Type B pancreatic cell (in vitro differentiated cells): ENCODE results near the gene MRPL27. TPM values are rescaled to one million over a fixed set of nuclear protein-coding genes. Genes with fewer than 3 reads are reported as not detected.

Source experiments
- DNase-seq: peaks from one replicate; pipeline ENCODE4 v3.0.0; 2021; ENCODE audit warnings: mixed read lengths; ENCODE audit not compliant: unreplicated experiment; ENCODE audit errors: extremely low spot score
- H3K27ac Mint-ChIP-seq: 2 replicates; pipeline ENCODE4 v1.8.0; 2021; ENCODE audit warnings: mild to moderate bottlenecking, mixed read lengths
- H3K27me3 Mint-ChIP-seq: 2 replicates; pipeline ENCODE4 v1.8.0; 2021; ENCODE audit warnings: mixed read lengths
- H3K36me3 Mint-ChIP-seq: 2 replicates; pipeline ENCODE4 v1.8.0; 2021; ENCODE audit warnings: mixed read lengths
- H3K4me1 Mint-ChIP-seq: one replicate; pipeline ENCODE4 v1.8.0; 2021; ENCODE audit warnings: mixed read lengths; ENCODE audit not compliant: unreplicated experiment
- H3K4me3 Mint-ChIP-seq: 2 replicates; pipeline ENCODE4 v1.8.0; 2021; ENCODE audit warnings: mild to moderate bottlenecking, mixed read lengths
- H3K9me3 Mint-ChIP-seq: 2 replicates; pipeline ENCODE4 v1.8.0; 2021; ENCODE audit warnings: mixed read lengths
- total RNA-seq: library from RNA; stranded (reverse); gene quantifications from 2 replicates; pipeline ENCODE4 v1.2.1, GENCODE V29; 2021; ENCODE audit warnings: low replicate concordance
- TF ChIP-seq, protein P1 (sequence below): fragments of 200-600 bp; sonication (generic); conservative IDR thresholded peaks from 2 replicates; pipeline ENCODE4 v1.5.0; 2021; ENCODE audit warnings: antibody characterized with exemption, mild to moderate bottlenecking

Gene MRPL27
- total RNA-seq, 1 donor from 2014 or later, result 66.6 TPM

GRCh38 chr17:50346313-50347116, 26.5 kb downstream of the MRPL27 start:
- Mint-ChIP-seq H3K4me3 (peak overlapping the region; percentile 95), H3K36me3 (peaks cover under 1% of the 10 kb centered on the region), H3K27ac (no peak overlapping the region), H3K27me3 (peaks cover 3% of the 10 kb centered on the region), H3K4me1 (peaks cover 16% of the 10 kb centered on the region), H3K9me3 (no peaks in the 10 kb centered on the region)
- DNase-seq, result no peak
- TF ChIP-seq, protein P1, sequence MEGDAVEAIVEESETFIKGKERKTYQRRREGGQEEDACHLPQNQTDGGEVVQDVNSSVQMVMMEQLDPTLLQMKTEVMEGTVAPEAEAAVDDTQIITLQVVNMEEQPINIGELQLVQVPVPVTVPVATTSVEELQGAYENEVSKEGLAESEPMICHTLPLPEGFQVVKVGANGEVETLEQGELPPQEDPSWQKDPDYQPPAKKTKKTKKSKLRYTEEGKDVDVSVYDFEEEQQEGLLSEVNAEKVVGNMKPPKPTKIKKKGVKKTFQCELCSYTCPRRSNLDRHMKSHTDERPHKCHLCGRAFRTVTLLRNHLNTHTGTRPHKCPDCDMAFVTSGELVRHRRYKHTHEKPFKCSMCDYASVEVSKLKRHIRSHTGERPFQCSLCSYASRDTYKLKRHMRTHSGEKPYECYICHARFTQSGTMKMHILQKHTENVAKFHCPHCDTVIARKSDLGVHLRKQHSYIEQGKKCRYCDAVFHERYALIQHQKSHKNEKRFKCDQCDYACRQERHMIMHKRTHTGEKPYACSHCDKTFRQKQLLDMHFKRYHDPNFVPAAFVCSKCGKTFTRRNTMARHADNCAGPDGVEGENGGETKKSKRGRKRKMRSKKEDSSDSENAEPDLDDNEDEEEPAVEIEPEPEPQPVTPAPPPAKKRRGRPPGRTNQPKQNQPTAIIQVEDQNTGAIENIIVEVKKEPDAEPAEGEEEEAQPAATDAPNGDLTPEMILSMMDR, result no peak

DNA sequence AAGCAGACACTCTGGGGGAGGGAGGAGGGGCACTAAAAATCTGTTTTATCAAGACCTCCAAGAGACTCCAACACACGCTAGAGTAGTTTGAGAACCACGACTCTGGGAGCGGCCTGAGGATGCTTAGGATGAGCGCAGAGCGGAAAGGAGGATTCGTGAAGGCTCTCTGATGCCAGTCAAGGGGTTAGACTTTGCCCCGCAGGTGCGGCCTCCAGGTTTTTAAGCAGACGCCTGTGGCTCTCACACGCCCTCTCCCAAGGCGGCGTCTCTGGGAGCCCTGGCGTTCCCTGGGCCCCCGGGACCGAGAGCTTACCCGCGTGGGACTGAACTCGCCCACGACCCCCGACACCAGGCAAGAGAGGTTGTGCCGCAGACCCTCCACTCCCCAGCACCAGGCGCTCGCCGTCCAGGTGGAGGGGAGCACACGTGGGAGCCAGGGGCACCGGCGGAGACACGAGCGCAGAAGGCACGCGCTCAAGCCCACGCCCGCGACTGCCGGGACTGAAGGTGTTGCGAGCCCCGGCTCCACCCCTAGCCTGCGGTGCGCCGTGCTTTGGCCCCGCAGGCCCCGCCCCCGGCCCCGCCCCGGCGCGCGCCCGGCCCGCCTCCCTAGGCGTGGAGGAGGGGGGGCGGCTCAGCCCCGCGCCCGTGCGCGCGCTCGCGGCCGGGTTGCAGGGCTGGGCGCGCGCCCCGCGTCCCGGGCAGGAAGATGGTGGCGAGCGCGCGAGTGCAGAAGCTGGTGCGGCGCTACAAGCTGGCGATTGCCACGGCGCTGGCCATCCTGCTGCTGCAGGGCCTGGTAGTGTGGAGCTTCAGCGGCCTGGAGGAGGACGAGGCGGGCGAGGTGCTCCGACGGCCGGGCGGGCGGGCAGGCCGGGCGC, 27.3 kb downstream of the MRPL27 start, which contains the start of gene XYLT2:
Gene XYLT2, plus strand, starts transcription at position 695 of the 881 bp plus-strand sequence. Its CDS starts 15 bp downstream, at position 710.
- peak within 1 kb of the TSS; percentile 95 for H3K4me3 Mint-ChIP-seq
- TF ChIP-seq, protein P1, result no peak
- H3K27ac Mint-ChIP-seq, result peak within 1 kb of the TSS; percentile 55
- peaks cover 3% of the 10 kb centered on the region for H3K27me3 Mint-ChIP-seq
- peaks cover 12% of the 10 kb centered on the region for H3K4me1 Mint-ChIP-seq
- no peaks in the 10 kb centered on the region for H3K36me3 Mint-ChIP-seq
- H3K9me3 Mint-ChIP-seq, result no peaks in the 10 kb centered on the region
- DNase-seq, result peak; percentile 91

GRCh38 chr17:50344731-50345365, 28.1 kb downstream of the MRPL27 start:
- no peaks in the 10 kb centered on the region for H3K9me3 Mint-ChIP-seq
- peaks cover 3% of the 10 kb centered on the region for H3K27me3 Mint-ChIP-seq
- H3K27ac Mint-ChIP-seq, result peak overlapping the region; percentile 55
- no peak for DNase-seq
- H3K36me3 Mint-ChIP-seq, result no peaks in the 10 kb centered on the region
- peak overlapping the region; percentile 85 for H3K4me3 Mint-ChIP-seq
- TF ChIP-seq, protein P1, result no peak
- peaks cover 12% of the 10 kb centered on the region for H3K4me1 Mint-ChIP-seq

DNA sequence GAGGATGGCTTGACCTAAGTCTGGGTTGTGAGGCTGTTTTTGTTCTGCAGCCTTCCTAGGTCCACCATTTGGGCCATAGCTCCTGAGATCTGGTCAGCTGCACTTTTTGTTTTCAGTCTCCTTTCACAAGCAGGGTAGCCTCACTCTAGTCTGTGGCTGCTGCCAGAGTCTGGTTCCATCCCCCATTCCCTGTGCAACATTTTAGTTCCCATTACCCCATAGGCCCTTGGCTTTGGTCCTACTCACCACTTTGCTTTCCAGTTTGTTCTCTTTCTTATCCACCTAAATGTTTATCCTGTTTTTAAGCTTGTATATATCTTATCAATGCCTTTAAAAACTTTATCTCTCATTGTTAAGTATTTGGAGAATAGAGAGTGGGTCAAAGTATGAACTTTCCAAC, 33.6 kb downstream of the MRPL27 start:
- DNase-seq, result no peak
- no peaks in the 10 kb centered on the region for H3K27me3 Mint-ChIP-seq
- TF ChIP-seq, protein P1, result no peak
- H3K36me3 Mint-ChIP-seq, result no peaks in the 10 kb centered on the region
- no peaks in the 10 kb centered on the region for H3K4me1 Mint-ChIP-seq
- no peak overlapping the region for H3K27ac Mint-ChIP-seq
- H3K4me3 Mint-ChIP-seq, result no peak overlapping the region
- peaks cover 5% of the 10 kb centered on the region for H3K9me3 Mint-ChIP-seq

GRCh38 chr17:50338645-50339044, 34.3 kb downstream of the MRPL27 start:
- H3K27me3 Mint-ChIP-seq, result no peaks in the 10 kb centered on the region
- H3K4me3 Mint-ChIP-seq, result no peak overlapping the region
- no peak overlapping the region for H3K27ac Mint-ChIP-seq
- no peaks in the 10 kb centered on the region for H3K4me1 Mint-ChIP-seq
- TF ChIP-seq, protein P1, result no peak
- no peak for DNase-seq
- H3K36me3 Mint-ChIP-seq, result no peaks in the 10 kb centered on the region
- H3K9me3 Mint-ChIP-seq, result peaks cover 5% of the 10 kb centered on the region
